GM19099 (cell line): ENCODE measurements around the gene CHSY3.

ENCODE experiments used
- POLR2A ChIP-seq: IDR thresholded peaks from 3 replicates; pipeline ENCODE4 v1.6.1; 2011; ENCODE audit warnings: low read depth; ENCODE audit not compliant: insufficient read length; ENCODE audit errors: extremely low read depth

The CHSY3 gene

GRCh38 chr5:130116462-130116861 is 212.2 kb downstream of the CHSY3 start:
- TF ChIP-seq POLR2A = no peak

GRCh38 chr5:130116972-130117371 is 212.7 kb downstream of the CHSY3 start:
- TF ChIP-seq POLR2A = no peak

- no peak for TF ChIP-seq POLR2A
Measured at GRCh38 chr5:130126746-130127145, 222.5 kb downstream of the CHSY3 start.

- no peak for TF ChIP-seq POLR2A
Measured at GRCh38 chr5:130135506-130135905, 231.2 kb downstream of the CHSY3 start.

GRCh38 chr5:130136300-130136699 is 232.0 kb downstream of the CHSY3 start:
- TF ChIP-seq POLR2A = no peak

- no peak for TF ChIP-seq POLR2A
Measured at GRCh38 chr5:130137681-130138080, 233.4 kb downstream of the CHSY3 start.

- TF ChIP-seq POLR2A = no peak
Measured at GRCh38 chr5:130138406-130139045, 234.3 kb downstream of the CHSY3 start.

GRCh38 chr5:130141659-130142320 is 237.5 kb downstream of the CHSY3 start:
- no peak for TF ChIP-seq POLR2A

- TF ChIP-seq POLR2A = no peak
Measured at GRCh38 chr5:130151239-130151638, 247.0 kb downstream of the CHSY3 start.

- TF ChIP-seq POLR2A = no peak
Measured at GRCh38 chr5:130155345-130156011, 251.2 kb downstream of the CHSY3 start.

- TF ChIP-seq POLR2A = no peak
Measured at GRCh38 chr5:130158036-130158435, 253.8 kb downstream of the CHSY3 start.

- TF ChIP-seq POLR2A = no peak
Measured at GRCh38 chr5:130159968-130160367, 255.7 kb downstream of the CHSY3 start.

- no peak for TF ChIP-seq POLR2A
Measured at GRCh38 chr5:130164966-130165365, 260.7 kb downstream of the CHSY3 start.

GRCh38 chr5:130166839-130167490 is 262.7 kb downstream of the CHSY3 start:
- TF ChIP-seq POLR2A = no peak

GRCh38 chr5:130168211-130168610 is 263.9 kb downstream of the CHSY3 start:
- no peak for TF ChIP-seq POLR2A
